ENCODE results near the gene ANO2. TPM values are rescaled to one million over a fixed set of nuclear protein-coding genes. Genes with fewer than 3 reads are reported as not detected.

The ANO2 gene
- total RNA-seq, 1 donor from 2014 or later: 1.7 TPM

DNA sequence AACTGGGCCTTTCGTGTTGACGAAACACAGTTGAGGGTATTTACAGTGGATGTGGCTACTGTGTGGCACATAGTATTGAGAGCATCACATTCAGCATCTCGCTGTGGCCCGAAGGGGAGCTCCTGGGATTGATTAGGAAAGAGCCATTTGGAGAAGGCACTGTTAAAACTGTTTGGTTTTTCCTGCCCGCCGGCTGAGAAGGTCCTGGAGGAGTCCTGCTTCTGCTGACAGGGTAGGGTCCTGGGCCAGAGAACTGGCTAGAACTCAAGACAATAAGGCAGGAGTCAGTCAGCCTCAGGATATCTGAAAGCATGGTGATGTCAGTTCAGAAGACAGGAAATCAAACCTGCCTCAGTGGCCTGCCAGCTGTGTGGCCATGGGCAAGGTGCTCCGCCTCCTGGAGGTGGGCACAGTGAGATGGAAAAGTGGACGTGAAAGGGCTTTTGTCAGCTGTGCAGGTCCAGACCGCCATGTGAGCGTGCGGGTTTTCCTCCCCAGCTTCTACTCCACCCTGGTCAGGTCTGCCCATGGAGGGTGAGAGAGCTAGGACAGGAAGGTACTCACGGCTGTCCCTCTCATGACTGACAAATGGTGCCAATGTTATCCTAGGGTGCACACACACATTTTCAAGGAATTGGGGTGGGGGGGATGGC lies 420.8 kb downstream of the ANO2 start:
- DNase-seq (ENCODE audit: low read depth): no peak
- TF ChIP-seq, protein P1, sequence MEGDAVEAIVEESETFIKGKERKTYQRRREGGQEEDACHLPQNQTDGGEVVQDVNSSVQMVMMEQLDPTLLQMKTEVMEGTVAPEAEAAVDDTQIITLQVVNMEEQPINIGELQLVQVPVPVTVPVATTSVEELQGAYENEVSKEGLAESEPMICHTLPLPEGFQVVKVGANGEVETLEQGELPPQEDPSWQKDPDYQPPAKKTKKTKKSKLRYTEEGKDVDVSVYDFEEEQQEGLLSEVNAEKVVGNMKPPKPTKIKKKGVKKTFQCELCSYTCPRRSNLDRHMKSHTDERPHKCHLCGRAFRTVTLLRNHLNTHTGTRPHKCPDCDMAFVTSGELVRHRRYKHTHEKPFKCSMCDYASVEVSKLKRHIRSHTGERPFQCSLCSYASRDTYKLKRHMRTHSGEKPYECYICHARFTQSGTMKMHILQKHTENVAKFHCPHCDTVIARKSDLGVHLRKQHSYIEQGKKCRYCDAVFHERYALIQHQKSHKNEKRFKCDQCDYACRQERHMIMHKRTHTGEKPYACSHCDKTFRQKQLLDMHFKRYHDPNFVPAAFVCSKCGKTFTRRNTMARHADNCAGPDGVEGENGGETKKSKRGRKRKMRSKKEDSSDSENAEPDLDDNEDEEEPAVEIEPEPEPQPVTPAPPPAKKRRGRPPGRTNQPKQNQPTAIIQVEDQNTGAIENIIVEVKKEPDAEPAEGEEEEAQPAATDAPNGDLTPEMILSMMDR (conservative IDR thresholded peaks at IDR 0.05; ENCODE audit: low read depth, low read length): no peak
- no peak overlapping the region for H3K4me3 ChIP-seq (ENCODE audit: low read depth, low read length)

DNA sequence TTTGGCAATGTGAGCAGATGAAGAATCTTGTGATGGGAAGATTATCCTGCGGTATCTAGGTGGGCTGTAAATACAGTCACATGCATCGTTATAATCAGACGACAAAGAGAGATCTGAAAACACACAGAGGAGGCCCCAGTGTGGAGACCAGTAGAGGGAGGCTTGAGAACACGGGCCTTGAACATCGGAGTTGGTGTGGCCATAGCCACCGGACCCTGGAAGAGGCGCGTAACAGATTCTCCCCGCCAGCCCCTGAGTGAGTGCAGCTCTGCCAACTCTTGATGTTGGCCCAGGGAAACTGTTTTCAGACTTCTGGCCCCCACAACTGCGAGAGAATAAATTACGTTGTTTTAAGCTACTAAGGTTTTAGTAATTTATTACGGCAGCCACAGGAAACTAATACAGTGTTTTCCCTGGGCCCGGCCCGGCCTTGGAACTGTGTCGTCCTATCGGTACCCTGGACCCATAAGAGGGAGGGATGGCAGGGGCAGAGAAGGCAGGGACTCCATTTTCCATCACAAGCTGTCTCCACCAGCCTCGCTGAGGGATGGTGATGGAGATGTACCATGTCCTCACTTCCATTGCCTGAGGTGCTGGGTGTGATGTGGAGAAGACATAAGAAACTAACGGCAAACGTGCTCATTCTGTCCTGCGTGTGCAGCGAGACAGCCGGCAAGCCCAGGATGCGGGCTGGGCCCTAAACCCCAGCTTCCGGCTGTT lies 421.5 kb downstream of the ANO2 start:
- TF ChIP-seq, protein P1 (conservative IDR thresholded peaks at IDR 0.05; ENCODE audit: low read depth, low read length): no peak
- no peak overlapping the region for H3K4me3 ChIP-seq (ENCODE audit: low read depth, low read length)
- DNase-seq (ENCODE audit: low read depth): no peak

DNA sequence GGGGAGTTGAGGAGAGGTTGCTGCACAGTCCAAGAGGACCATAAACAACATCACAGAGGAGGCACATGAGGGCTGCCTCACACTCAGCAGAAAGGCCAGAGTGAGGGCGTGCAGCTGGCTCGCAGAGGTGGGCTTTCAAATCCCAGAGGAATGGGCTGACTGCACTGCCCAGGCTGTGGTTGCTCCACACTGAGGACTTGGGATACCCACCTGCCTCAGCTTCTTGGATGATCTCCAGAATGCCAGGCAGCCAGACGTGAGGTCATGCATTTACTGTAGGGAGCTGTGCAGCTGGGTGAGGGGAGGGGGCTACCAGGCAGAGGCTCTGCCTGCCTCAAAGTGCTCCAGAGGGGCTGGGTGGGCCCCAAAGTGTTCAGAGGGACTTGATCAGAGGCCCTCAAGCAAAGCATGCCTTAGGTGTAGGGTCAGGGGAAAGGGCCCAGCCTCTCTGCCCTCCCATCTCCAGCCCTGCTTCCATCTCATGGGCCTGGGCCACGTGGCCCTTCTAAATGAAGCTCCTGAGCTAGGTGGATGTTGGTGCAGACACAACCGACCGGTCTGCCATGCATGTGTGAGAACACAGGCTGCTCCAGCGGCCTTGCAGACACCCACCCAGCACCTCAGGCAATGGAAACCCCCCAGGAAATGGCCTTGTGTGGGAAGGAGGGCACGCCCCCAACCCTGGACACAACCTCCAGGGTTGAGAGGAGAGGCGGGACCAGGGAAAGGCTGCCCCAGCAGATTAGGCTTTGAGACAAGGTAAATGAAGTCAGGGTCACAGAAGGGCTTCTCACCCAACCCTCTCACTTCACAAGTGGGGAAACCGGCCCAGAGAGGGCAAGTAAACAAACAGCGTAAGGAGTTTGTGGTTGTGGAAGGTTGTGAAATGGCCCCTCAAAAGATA lies 422.4 kb downstream of the ANO2 start:
- TF ChIP-seq, protein P1 (conservative IDR thresholded peaks at IDR 0.05; ENCODE audit: low read depth, low read length): no peak
- no peak for DNase-seq (ENCODE audit: low read depth)
- H3K4me3 ChIP-seq (ENCODE audit: low read depth, low read length): no peak overlapping the region

GRCh38 chr12:5521456-5522325 lies 423.4 kb downstream of the ANO2 start:
- TF ChIP-seq, protein P1 (conservative IDR thresholded peaks at IDR 0.05; ENCODE audit: low read depth, low read length): no peak
- DNase-seq (ENCODE audit: low read depth): no peak
- H3K4me3 ChIP-seq (ENCODE audit: low read depth, low read length): no peak overlapping the region

GRCh38 chr12:5520831-5521230 lies 424.2 kb downstream of the ANO2 start:
- TF ChIP-seq, protein P1 (conservative IDR thresholded peaks at IDR 0.05; ENCODE audit: low read depth, low read length): no peak
- H3K4me3 ChIP-seq (ENCODE audit: low read depth, low read length): no peak overlapping the region
- DNase-seq (ENCODE audit: low read depth): no peak

GRCh38 chr12:5520037-5520436 lies 425.0 kb downstream of the ANO2 start:
- no peak overlapping the region for H3K4me3 ChIP-seq (ENCODE audit: low read depth, low read length)
- no peak for DNase-seq (ENCODE audit: low read depth)
- TF ChIP-seq, protein P1 (conservative IDR thresholded peaks at IDR 0.05; ENCODE audit: low read depth, low read length): no peak

Measured in epithelial cell of proximal tubule (primary cell).